Skeletal muscle tissue (tissue), 4 donors: ENCODE measurements around the gene GPR176. TPM values are rescaled to one million over a fixed set of nuclear protein-coding genes. Genes with fewer than 3 reads are reported as not detected.

ENCODE experiments used
- H3K27ac ChIP-seq: one replicate; pipeline ENCODE4 v1.7.0; 2013; ENCODE audit warnings: mild to moderate bottlenecking, low read depth, low read length, inconsistent platforms
- H3K27me3 ChIP-seq, 3 donors: one replicate each; pipeline ENCODE4 v1.7.0; 2013; ENCODE audit warnings: low read length in 3 of 3; ENCODE audit not compliant: control insufficient read depth in 3 of 3, insufficient read depth in 3 of 3
- H3K36me3 ChIP-seq, 3 donors: one replicate each; pipeline ENCODE4 v1.7.0; 2013; ENCODE audit warnings: low read length in 3 of 3; ENCODE audit not compliant: control insufficient read depth in 3 of 3, insufficient read depth in 3 of 3
- H3K4me1 ChIP-seq, 3 donors: one replicate each; pipeline ENCODE4 v1.7.0; 2013; ENCODE audit warnings: low read length in 3 of 3, mild to moderate bottlenecking in 3 of 3; ENCODE audit not compliant: control insufficient read depth in 3 of 3, insufficient read depth in 3 of 3
- H3K4me3 ChIP-seq, 3 donors: one replicate each; pipeline ENCODE4 v1.7.0; 2013; ENCODE audit warnings: low read length in 3 of 3
- H3K9ac ChIP-seq, 3 donors: one replicate each; pipeline ENCODE4 v1.7.0; 2013; ENCODE audit warnings: low read length in 3 of 3, mild to moderate bottlenecking in 3 of 3, moderate library complexity in 2 of 3, low read depth in 1 of 3
- H3K9me3 ChIP-seq, 3 donors: one replicate each; pipeline ENCODE4 v1.7.0; 2013; ENCODE audit warnings: low read length in 3 of 3; ENCODE audit not compliant: control insufficient read depth in 3 of 3
- total RNA-seq: library from RNA; depleted of rRNA; stranded (reverse); fragments of >200 nt; gene quantifications from one replicate; pipeline ENCODE4 v1.2.3, GENCODE V29; 2014
- donor health status: Osteomylitis.

GPR176 gene
- total RNA-seq, 1 donor from 2014 or later: 6.3 TPM

DNA sequence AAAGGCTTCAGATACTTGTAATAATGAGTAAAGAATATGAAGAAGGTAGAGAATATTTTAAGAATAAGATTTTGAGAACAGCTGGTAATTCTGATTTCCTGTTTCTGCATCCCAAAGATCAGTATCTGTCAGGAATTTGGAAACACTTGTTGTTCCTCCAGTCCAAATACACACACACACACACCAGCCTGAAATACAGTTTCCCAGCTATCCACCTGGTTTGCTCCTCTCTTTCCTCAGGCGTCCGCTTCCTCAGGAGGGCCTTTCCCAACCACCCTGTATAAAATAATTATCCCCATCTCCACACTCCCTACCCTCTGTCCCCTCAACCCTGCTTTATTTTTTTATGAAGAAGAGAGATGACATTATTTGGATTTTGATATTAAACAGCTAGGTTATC is 135.4 kb downstream of the GPR176 start:
- Histone ChIP-seq H3K36me3 (no peaks in the 10 kb centered on the region), H3K4me3 (no peak overlapping the region), H3K27me3 (no peaks in the 10 kb centered on the region), H3K27ac (no peak overlapping the region), H3K9ac (no peak overlapping the region), H3K4me1 (peaks cover 4 to 12% (median 10%) of the 10 kb centered on the region in 3 donors), H3K9me3 (no peaks in the 10 kb centered on the region)

DNA sequence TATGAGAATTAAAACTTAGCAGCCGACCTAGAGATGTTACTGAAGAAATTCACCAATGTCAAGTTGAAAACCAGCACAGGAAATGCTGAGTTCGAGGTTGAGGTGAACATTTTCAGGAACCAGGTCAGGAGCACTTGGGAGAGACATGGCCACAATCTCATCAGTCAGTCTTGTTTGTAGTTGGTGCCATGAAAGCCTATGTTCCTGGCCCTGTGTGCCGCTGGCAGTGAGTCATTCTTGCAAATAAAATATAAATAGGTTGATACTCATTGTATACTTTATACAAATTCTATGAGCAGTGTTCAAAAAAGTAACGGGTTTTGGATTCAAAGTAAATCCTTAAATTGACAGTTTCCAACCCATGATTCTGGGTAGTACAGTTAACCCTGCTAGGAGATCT is 135.9 kb downstream of the GPR176 start:
- Histone ChIP-seq H3K4me1 (peaks cover 4 to 12% (median 10%) of the 10 kb centered on the region in 3 donors), H3K9me3 (no peaks in the 10 kb centered on the region), H3K27me3 (no peaks in the 10 kb centered on the region), H3K9ac (no peak overlapping the region), H3K4me3 (no peak overlapping the region), H3K27ac (no peak overlapping the region), H3K36me3 (no peaks in the 10 kb centered on the region)

DNA sequence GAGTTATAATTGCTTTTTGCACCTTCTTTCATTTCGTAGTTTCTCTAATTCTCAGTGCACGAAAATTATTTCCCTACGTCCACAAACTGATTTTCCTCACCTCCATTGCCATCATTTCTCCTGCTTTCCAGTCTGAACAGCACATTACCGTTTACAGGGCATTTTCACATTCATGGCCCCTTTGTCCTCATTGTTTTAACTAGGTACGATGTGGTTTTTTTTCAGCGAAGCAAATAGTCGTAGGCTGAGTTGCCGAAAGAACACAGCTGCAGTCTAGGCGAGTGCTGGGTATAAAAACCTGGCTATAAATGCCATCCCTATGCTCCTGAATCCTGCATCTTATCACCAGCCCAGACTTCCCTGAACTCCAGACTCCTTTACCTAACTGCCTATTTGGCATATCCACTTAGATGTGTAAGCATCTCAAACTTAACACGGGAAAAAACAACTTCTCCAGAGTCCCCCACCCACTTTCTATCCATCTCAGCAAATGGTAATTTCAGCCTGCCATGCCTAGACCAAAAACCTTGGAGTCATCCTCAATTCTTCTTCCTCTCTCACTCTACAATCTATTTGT is 136.7 kb downstream of the GPR176 start:
- H3K9me3 ChIP-seq: no peaks in the 10 kb centered on the region
- no peak overlapping the region for H3K27ac ChIP-seq
- H3K9ac ChIP-seq: peak overlapping the region; percentile 66 to 73 (median 72)
- no peaks in the 10 kb centered on the region for H3K27me3 ChIP-seq
- peak overlapping the region; percentile 85 to 89 (median 86) for H3K4me3 ChIP-seq
- peaks cover 4 to 12% (median 10%) of the 10 kb centered on the region in 3 donors for H3K4me1 ChIP-seq
- no peaks in the 10 kb centered on the region for H3K36me3 ChIP-seq

DNA sequence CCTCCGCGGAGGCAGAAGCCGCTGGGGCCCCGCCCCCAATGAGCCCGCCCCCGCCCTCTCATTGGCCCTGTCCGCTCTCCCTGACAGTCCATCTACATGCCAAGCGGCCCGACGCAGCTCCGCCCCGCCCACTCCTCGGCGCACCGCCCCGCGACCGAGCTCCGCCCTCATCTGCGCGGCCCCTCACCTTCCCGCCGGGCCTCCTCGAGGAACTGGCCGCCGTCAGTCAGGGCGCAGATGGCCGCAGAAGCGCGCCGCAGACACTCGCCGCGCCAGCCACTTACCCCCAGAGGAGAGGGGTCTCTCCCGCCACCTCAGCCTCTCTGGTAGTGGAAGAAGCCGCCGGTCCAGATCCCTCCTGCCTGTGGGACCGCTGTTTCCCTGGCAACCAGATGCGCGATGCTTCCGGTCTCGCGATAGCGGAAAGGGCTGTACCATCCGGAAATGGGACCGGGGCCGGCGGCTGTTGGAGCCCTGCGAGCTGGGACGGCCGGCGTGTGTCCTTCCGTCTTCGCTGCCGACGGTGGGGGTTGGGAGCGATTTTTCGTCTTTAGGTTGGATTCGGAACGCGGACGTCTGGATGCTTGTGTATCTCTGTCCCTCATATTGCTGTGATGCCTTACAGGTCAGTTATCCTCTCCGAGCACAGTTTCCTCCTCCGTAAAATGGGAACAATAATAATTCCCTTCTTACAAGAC is 137.5 kb downstream of the GPR176 start, which contains the start of gene FSIP1:
TSS of gene FSIP1 (minus strand) at position 401 of the 698 bp plus-strand sequence. CDS start 6,317 bp downstream, outside the sequence.
- Histone ChIP-seq H3K4me1 (peaks cover 2 to 12% (median 10%) of the 10 kb centered on the region in 3 donors), H3K36me3 (no peaks in the 10 kb centered on the region), H3K27ac (no peak within 1 kb of the TSS), H3K4me3 (peak within 1 kb of the TSS; percentile 85 to 89 (median 86)), H3K9me3 (no peaks in the 10 kb centered on the region), H3K9ac (peak within 1 kb of the TSS; percentile 66 to 73 (median 72)), H3K27me3 (no peaks in the 10 kb centered on the region)

DNA sequence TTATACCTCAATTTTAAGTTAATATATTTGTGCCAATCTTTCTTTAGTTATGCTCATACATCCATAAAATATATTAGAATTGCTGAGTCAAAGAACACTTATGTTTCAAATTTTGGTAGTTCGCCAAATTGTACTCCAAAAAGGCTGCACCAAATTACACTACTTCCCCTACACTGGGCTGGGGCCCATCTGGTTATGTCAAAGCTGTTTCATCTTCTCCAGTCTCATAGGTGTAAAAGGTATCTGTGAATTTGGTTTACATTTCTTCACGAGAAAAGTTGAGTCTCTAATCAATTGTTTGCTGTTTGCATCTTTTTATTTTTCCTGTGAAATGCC is 138.1 kb downstream of the GPR176 start:
- peak overlapping the region in 2 of 3 donors; percentile 78 to 86 for H3K4me3 ChIP-seq
- H3K9me3 ChIP-seq: no peaks in the 10 kb centered on the region
- H3K36me3 ChIP-seq: no peaks in the 10 kb centered on the region
- H3K9ac ChIP-seq: no peak overlapping the region
- H3K27ac ChIP-seq: no peak overlapping the region
- H3K27me3 ChIP-seq: no peaks in the 10 kb centered on the region
- peaks cover 2 to 12% (median 10%) of the 10 kb centered on the region in 3 donors for H3K4me1 ChIP-seq

DNA sequence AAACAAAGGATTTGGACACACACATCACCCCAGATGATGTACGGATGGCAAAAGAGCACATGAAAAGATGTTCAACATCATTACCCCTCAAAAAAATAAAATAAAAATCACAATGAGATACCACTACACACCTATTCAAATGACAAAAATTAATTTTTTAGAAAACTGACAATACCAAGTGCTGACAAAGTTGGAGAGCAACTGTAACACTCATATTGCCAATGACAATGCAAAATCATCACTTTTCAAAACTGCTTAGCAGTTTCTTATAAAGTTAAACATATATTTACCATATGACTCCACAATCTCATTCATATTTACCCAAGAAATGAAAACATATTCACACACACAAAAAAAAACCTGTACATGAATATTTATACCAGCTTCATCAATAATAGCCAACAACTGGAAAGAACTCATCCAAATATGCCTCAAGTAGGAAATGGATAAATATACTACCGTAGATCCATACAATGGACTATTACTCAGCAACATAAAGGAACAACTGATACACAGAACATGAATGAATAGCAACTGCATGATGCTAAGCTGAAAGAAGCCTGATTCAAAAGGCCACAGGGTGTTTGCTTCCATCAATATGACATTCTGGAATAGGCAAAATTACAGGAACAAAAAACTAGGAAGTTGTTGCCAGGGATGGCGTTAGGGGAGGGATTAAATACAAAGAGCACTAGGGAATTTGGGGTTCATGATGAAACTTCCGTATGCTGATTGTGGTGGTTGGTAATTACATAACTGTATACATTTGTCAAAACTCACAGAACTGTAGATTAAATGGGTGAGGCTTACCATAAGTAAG is 138.7 kb downstream of the GPR176 start:
- no peak overlapping the region for H3K27ac ChIP-seq
- no peaks in the 10 kb centered on the region for H3K9me3 ChIP-seq
- H3K36me3 ChIP-seq: no peaks in the 10 kb centered on the region
- peaks cover 1 to 12% (median 10%) of the 10 kb centered on the region in 3 donors for H3K4me1 ChIP-seq
- H3K4me3 ChIP-seq: no peak overlapping the region
- no peak overlapping the region for H3K9ac ChIP-seq
- H3K27me3 ChIP-seq: peaks cover 0 to 3% (median 0%) of the 10 kb centered on the region in 3 donors

DNA sequence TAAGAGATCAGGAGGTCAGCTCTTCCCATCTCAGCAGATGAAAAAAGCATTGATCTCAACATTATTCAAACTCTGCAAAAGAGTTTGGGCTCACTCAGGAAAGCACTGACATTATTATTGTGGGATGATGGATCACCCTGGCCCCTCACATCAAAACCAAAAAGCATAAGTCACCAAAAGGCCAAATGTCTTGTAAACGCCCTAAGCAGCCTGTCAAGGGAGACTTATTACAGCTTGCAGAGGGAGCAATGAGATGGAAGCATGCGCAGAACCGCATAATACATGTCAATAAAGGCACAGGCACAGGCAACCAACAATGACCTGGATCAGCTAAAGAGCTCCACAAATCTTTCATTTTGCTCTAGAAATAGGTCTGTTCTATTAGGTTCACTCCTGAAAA is 142.0 kb downstream of the GPR176 start:
- H3K27me3 ChIP-seq: peaks cover 0 to 3% (median 0%) of the 10 kb centered on the region in 3 donors
- H3K36me3 ChIP-seq: no peaks in the 10 kb centered on the region
- H3K9ac ChIP-seq: no peak overlapping the region
- peaks cover 0 to 4% (median under 1%) of the 10 kb centered on the region in 3 donors for H3K4me1 ChIP-seq
- no peak overlapping the region for H3K4me3 ChIP-seq
- no peaks in the 10 kb centered on the region for H3K9me3 ChIP-seq
- no peak overlapping the region for H3K27ac ChIP-seq

DNA sequence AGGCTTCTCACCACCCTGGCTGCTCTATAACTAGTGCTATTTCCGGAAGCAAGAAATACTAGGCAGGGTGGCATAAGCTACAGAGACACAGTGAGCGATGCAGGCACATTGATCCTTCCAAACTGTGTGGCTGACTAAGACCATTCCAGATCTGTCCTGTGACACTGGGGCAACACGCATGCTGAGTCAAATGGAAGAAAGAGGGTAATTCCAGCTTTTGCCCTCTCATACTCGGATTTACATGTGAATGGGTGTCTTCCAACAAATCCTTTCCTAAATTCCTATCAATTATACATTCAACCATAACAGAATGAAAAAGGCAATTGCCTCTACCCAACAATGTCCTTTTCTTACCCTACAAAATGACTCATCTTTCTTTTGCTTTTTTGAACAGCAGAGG is 142.6 kb downstream of the GPR176 start:
- Histone ChIP-seq H3K4me1 (peaks cover 0 to 3% (median 0%) of the 10 kb centered on the region in 3 donors), H3K36me3 (no peaks in the 10 kb centered on the region), H3K9ac (no peak overlapping the region), H3K27me3 (peaks cover 0 to 3% (median 0%) of the 10 kb centered on the region in 3 donors), H3K4me3 (no peak overlapping the region), H3K9me3 (no peaks in the 10 kb centered on the region), H3K27ac (no peak overlapping the region)

DNA sequence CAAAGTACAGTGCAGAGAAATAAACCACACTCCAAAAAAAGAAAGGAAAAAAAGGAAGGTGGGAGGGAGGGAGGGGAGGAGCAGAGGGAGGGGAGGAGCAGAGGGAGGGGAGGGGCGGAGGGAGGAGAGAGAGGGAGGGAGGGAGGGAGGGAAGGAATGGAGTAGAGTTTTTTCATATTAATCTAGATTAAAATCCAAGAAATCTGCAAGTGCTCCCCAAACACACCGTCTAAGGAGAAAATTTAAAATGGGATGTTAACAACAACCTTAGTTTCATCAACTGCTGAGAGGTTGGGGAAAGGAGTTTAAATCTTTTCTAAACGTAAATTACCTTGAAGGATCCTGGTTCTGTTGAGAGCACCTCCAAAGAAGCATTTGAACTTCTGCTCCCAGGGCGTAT is 144.0 kb downstream of the GPR176 start:
- Histone ChIP-seq H3K27me3 (peaks cover 0 to 3% (median 0%) of the 10 kb centered on the region in 3 donors), H3K4me3 (no peak overlapping the region), H3K9me3 (no peaks in the 10 kb centered on the region), H3K9ac (no peak overlapping the region), H3K27ac (no peak overlapping the region), H3K4me1 (peaks cover 0 to 5% (median 0%) of the 10 kb centered on the region in 3 donors), H3K36me3 (no peaks in the 10 kb centered on the region)
